ENCODE measurements around the gene DMXL2. TPM values are rescaled to one million over a fixed set of nuclear protein-coding genes. Genes with fewer than 3 reads are reported as not detected.

The DMXL2 gene
- polyA plus RNA-seq, 1 of the 3 experiments (the other 2 are of a cell fraction): 6.4 TPM

DNA sequence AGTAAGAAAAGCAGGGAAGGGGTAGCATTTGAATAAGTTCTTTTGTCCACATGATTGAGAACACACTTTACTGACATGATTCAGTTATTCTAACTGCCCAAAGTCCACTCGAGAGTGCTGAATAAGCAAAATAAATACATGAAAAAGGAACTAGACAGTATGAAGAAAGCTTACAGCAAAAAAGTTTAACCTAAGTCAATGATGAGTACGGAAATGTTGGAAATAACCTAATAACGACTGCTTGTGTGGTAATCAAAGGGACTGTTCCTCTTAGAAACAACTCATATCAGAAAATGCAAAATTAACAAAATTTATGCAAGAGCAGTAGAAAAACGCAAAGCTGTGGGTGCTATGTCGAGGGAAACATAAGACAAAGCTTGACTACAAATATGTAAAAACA, 36.6 kb downstream of the DMXL2 start:
- Histone ChIP-seq H2AFZ (ENCODE audit: low read depth) (no peak overlapping the region), H3K9ac (no peak overlapping the region), H3F3A (replicated peaks; ENCODE audit: insufficient read depth) (peaks cover 2% of the 10 kb centered on the region), H4K20me1 (ENCODE audit: insufficient read depth) (no peaks in the 10 kb centered on the region), H3K9me2 (no peaks in the 10 kb centered on the region), H3K9me3 (no peaks in the 10 kb centered on the region), H3K79me2 (ENCODE audit: insufficient read depth) (no peaks in the 10 kb centered on the region), H3K36me3 (replicated peaks in 1 of 2; ENCODE audit: control insufficient read depth in 1 of 2, insufficient read depth in 2 of 2, low read length in 1 of 2) (no peaks in the 10 kb centered on the region), H3K4me3 (ENCODE audit: low read depth in 2 of 2, low read length in 1 of 2) (no peak overlapping the region), H3K27ac (ENCODE audit: low read depth in 2 of 2, low read length in 1 of 2) (no peak overlapping the region), H3K4me2 (no peak overlapping the region), H3K4me1 (ENCODE audit: control insufficient read depth in 1 of 2, insufficient read depth in 2 of 2, low read depth in 1 of 2, low read length in 1 of 2) (no peaks in the 10 kb centered on the region), H3K27me3 (ENCODE audit: insufficient read depth) (no peaks in the 10 kb centered on the region)
- TF ChIP-seq, protein P1, sequence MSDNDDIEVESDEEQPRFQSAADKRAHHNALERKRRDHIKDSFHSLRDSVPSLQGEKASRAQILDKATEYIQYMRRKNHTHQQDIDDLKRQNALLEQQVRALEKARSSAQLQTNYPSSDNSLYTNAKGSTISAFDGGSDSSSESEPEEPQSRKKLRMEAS (IDR thresholded peaks at IDR 0.05; ENCODE audit: low read depth): no peak
- TF ChIP-seq FOSL2 (IDR thresholded peaks at IDR 0.05; ENCODE audit: borderline replicate concordance, low read depth): no peak
- TF ChIP-seq, protein P2, sequence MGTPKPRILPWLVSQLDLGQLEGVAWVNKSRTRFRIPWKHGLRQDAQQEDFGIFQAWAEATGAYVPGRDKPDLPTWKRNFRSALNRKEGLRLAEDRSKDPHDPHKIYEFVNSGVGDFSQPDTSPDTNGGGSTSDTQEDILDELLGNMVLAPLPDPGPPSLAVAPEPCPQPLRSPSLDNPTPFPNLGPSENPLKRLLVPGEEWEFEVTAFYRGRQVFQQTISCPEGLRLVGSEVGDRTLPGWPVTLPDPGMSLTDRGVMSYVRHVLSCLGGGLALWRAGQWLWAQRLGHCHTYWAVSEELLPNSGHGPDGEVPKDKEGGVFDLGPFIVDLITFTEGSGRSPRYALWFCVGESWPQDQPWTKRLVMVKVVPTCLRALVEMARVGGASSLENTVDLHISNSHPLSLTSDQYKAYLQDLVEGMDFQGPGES (IDR thresholded peaks at IDR 0.05; ENCODE audit: low read depth, low read length): no peak
- no peak for TF ChIP-seq FOXJ3 (CRISPR knock-in tag; IDR thresholded peaks at IDR 0.05)
- no peak for TF ChIP-seq TAF1 (IDR thresholded peaks at IDR 0.05; ENCODE audit: borderline replicate concordance, low read depth, low read length)
- TF ChIP-seq NRF1 (IDR thresholded peaks at IDR 0.05; ENCODE audit: low read depth, low read length): no peak
- no peak for TF ChIP-seq MXI1 (IDR thresholded peaks at IDR 0.05; ENCODE audit: low read depth, low read length)
- no peak for TF ChIP-seq MEF2A (IDR thresholded peaks at IDR 0.05; ENCODE audit: borderline replicate concordance, low read depth)
- TF ChIP-seq, protein P3, sequence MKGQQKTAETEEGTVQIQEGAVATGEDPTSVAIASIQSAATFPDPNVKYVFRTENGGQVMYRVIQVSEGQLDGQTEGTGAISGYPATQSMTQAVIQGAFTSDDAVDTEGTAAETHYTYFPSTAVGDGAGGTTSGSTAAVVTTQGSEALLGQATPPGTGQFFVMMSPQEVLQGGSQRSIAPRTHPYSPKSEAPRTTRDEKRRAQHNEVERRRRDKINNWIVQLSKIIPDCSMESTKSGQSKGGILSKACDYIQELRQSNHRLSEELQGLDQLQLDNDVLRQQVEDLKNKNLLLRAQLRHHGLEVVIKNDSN (IDR thresholded peaks at IDR 0.05; ENCODE audit: borderline replicate concordance, low read depth): no peak
- no peak for TF ChIP-seq GATA2 (CRISPR knock-in tag; IDR thresholded peaks at IDR 0.05)
- TF ChIP-seq JUND (IDR thresholded peaks at IDR 0.05): no peak
- ChIA-PET CTCF (interaction anchor here (0.6 to 1.6 kb wide), 4 partner anchors 16 to 597 kb away, joined by 3 read pairs; no protein-coding TSS in a partner anchor), POLR2A (no interaction called here)
- no peak for DNase-seq
- WGBS (ENCODE audit: low lambda C conversion rate): 82% methylated on average over 5 of the region's 5 CpGs

DNA sequence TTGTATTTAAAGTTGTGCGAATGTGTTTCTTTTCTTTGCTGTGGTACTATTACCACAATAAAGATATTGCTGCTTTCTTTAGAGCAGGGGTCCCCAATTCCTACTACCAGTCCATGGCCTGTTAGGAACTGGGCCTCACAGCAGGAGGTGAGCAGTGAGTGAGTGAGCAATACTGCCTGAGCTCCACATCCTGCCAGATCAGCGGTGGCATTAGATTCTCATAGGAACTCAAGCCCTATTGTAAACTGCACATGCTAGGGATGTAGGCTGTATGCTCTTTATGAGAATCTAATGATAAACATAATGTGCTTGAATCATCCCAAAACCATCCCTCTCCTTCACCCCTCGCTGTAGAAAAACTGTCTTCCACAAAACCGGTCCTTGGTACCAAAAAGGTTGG, 41.6 kb downstream of the DMXL2 start:
- POLR2A ChIA-PET: no interaction called here
- H3K9me3 ChIP-seq: no peaks in the 10 kb centered on the region
- H3K79me2 ChIP-seq (ENCODE audit: insufficient read depth): no peaks in the 10 kb centered on the region
- H3K9ac ChIP-seq: no peak overlapping the region
- H3K4me2 ChIP-seq: no peak overlapping the region
- H3K4me3 ChIP-seq (ENCODE audit: low read depth in 2 of 2, low read length in 1 of 2): no peak overlapping the region
- H3F3A ChIP-seq (replicated peaks; ENCODE audit: insufficient read depth): no peaks in the 10 kb centered on the region
- H3K27ac ChIP-seq (ENCODE audit: low read depth in 2 of 2, low read length in 1 of 2): no peak overlapping the region
- no peaks in the 10 kb centered on the region; a peak in 1 of 4 replicates for H3K4me1 ChIP-seq (ENCODE audit: control insufficient read depth in 1 of 2, insufficient read depth in 2 of 2, low read depth in 1 of 2, low read length in 1 of 2)
- no peak for DNase-seq
- no peaks in the 10 kb centered on the region for H3K9me2 ChIP-seq
- no peak overlapping the region for H2AFZ ChIP-seq (ENCODE audit: low read depth)
- no peaks in the 10 kb centered on the region for H4K20me1 ChIP-seq (ENCODE audit: insufficient read depth)
- no peaks in the 10 kb centered on the region for H3K36me3 ChIP-seq (replicated peaks in 1 of 2; ENCODE audit: control insufficient read depth in 1 of 2, insufficient read depth in 2 of 2, low read length in 1 of 2)
- CTCF ChIA-PET: interaction anchor here (1.7 kb wide), 1 partner anchor 68 kb away, joined by 3 read pairs; no protein-coding TSS in a partner anchor
- H3K27me3 ChIP-seq (ENCODE audit: insufficient read depth): no peaks in the 10 kb centered on the region
- no peak for TF ChIP-seq SIN3A (IDR thresholded peaks at IDR 0.05; ENCODE audit: borderline replicate concordance, low read depth, low read length)
- TF ChIP-seq POLR2AphosphoS5 (IDR thresholded peaks at IDR 0.05; ENCODE audit: low read depth, low read length): no peak
- TF ChIP-seq FOSL2 (IDR thresholded peaks at IDR 0.05; ENCODE audit: borderline replicate concordance, low read depth): no peak
- TF ChIP-seq EP300 (IDR thresholded peaks at IDR 0.05; ENCODE audit: borderline replicate concordance in 1 of 2, low read depth in 1 of 2, low read length in 1 of 2): no peak
- WGBS (ENCODE audit: low lambda C conversion rate): 90% methylated on average over 4 of the region's 4 CpGs

All from SK-N-SH (cell line).